Activated CD8-positive, alpha-beta T cell treated with anti-CD3 and anti-CD28 coated beads for 36 hours (primary cell): ENCODE data around the gene MCC. TPM values are rescaled to one million over a fixed set of nuclear protein-coding genes. Genes with fewer than 3 reads are reported as not detected.

Experiments used
- ATAC-seq: fragments of 200-7000 bp; cut with Tn5 transposase; one replicate; pipeline ENCODE4 v1.10.0; 2021; ENCODE audit warnings: mild to moderate bottlenecking, moderate library complexity
- CTCF ChIA-PET: fragments of 350-600 bp; sonication (Branson Sonifier 250); formaldehyde crosslinking; loops from one replicate; lab custom pipeline; 2021; ENCODE audit warnings: antibody characterized with exemption; lab: Charles Lee
- POLR2A ChIA-PET: fragments of 350-600 bp; sonication (Branson Sonifier 250); formaldehyde crosslinking; loops from one replicate; lab custom pipeline; 2021; ENCODE audit warnings: antibody characterized with exemption; lab: Charles Lee
- DNase-seq: peaks from one replicate; pipeline ENCODE4 v3.0.0-alpha.2; 2020
- H3K27ac Mint-ChIP-seq: one replicate; pipeline ENCODE4 v1.8.0; 2021; ENCODE audit warnings: mild to moderate bottlenecking, mixed read lengths
- H3K27me3 Mint-ChIP-seq: one replicate; pipeline ENCODE4 v1.8.0; 2021; ENCODE audit warnings: mixed read lengths
- H3K36me3 Mint-ChIP-seq: one replicate; pipeline ENCODE4 v1.8.0; 2021; ENCODE audit warnings: low read depth, mixed read lengths
- H3K4me1 Mint-ChIP-seq: one replicate; pipeline ENCODE4 v1.8.0; 2021; ENCODE audit warnings: low read depth, mixed read lengths
- H3K4me3 Mint-ChIP-seq: one replicate; pipeline ENCODE4 v1.8.0; 2021; ENCODE audit warnings: mild to moderate bottlenecking, moderate library complexity, mixed read lengths
- H3K9me3 Mint-ChIP-seq: one replicate; pipeline ENCODE4 v1.8.0; 2021; ENCODE audit warnings: mixed read lengths
- CTCF ChIP-seq: fragments of 200-600 bp; IDR thresholded peaks from one replicate; pipeline ENCODE4 v1.8.0; 2022; ENCODE audit warnings: antibody characterized with exemption, mild to moderate bottlenecking
- intact Hi-C: fragments of 100-400 bp; cut with micrococcal nuclease; formaldehyde crosslinking; loops from one replicate; pipeline ENCODE4 v1.10.0; 2022
- total RNA-seq, 2 experiments: library from RNA; stranded (reverse); gene quantifications; one replicate each; pipeline ENCODE4 v1.2.3, GENCODE V29; 2021

The MCC gene
- total RNA-seq, 2 experiments from 2014 or later, result 4.9 to 5.4 TPM

GRCh38 chr5:113397046-113397445 lies 91.2 kb downstream of the MCC start:
- no peak overlapping the region for H3K27ac Mint-ChIP-seq
- H3K4me1 Mint-ChIP-seq, result no peaks in the 10 kb centered on the region
- no peaks in the 10 kb centered on the region for H3K36me3 Mint-ChIP-seq
- intact Hi-C loops, result no loop called here
- POLR2A ChIA-PET, result no interaction called here
- CTCF ChIA-PET, result interaction anchor here (1.5 to 1.6 kb wide), 2 partner anchors 18 to 57 kb away, joined by 3 to 5 read pairs; no protein-coding TSS in a partner anchor
- no peaks in the 10 kb centered on the region for H3K27me3 Mint-ChIP-seq
- no peak overlapping the region for H3K4me3 Mint-ChIP-seq
- TF ChIP-seq CTCF, result no peak
- ATAC-seq (no peak), DNase-seq (no peak)
- no peaks in the 10 kb centered on the region for H3K9me3 Mint-ChIP-seq

- DNase-seq (no peak), ATAC-seq (no peak)
- TF ChIP-seq CTCF, result no peak
- Mint-ChIP-seq H3K27me3 (peaks cover 6% of the 10 kb centered on the region), H3K4me3 (no peak overlapping the region), H3K4me1 (no peaks in the 10 kb centered on the region), H3K9me3 (no peaks in the 10 kb centered on the region), H3K36me3 (no peaks in the 10 kb centered on the region), H3K27ac (no peak overlapping the region)
- intact Hi-C loops, result no loop called here
- ChIA-PET POLR2A (no interaction called here), CTCF (interaction anchor here (1.2 kb wide), 3 partner anchors 14 to 19 kb away, joined by 3 to 4 read pairs (median 3); no protein-coding TSS in a partner anchor)
Measured at GRCh38 chr5:113394658-113395057, 93.6 kb downstream of the MCC start.

GRCh38 chr5:113390224-113390623 lies 98.0 kb downstream of the MCC start:
- DNase-seq (no peak), ATAC-seq (no peak)
- no peaks in the 10 kb centered on the region for H3K9me3 Mint-ChIP-seq
- no peak overlapping the region for H3K4me3 Mint-ChIP-seq
- TF ChIP-seq CTCF, result no peak
- POLR2A ChIA-PET, result no interaction called here
- CTCF ChIA-PET, result interaction anchor here (1.6 kb wide), 1 partner anchor 9 kb away, joined by 3 read pairs; no protein-coding TSS in a partner anchor
- intact Hi-C loops, result no loop called here
- no peaks in the 10 kb centered on the region for H3K36me3 Mint-ChIP-seq
- H3K4me1 Mint-ChIP-seq, result no peaks in the 10 kb centered on the region
- H3K27me3 Mint-ChIP-seq, result peaks cover 22% of the 10 kb centered on the region
- H3K27ac Mint-ChIP-seq, result no peak overlapping the region

- Mint-ChIP-seq H3K4me3 (no peak overlapping the region), H3K4me1 (no peaks in the 10 kb centered on the region), H3K9me3 (no peaks in the 10 kb centered on the region), H3K27ac (no peak overlapping the region), H3K27me3 (peaks cover 25% of the 10 kb centered on the region), H3K36me3 (no peaks in the 10 kb centered on the region)
- no peak for DNase-seq
- intact Hi-C loops, result no loop called here
- ChIA-PET POLR2A (no interaction called here), CTCF (interaction anchor here (1.6 to 2.3 kb wide), 2 partner anchors 9 to 394 kb away, joined by 4 to 18 read pairs; no protein-coding TSS in a partner anchor)
- no peak for ATAC-seq
- TF ChIP-seq CTCF, result no peak
Measured at GRCh38 chr5:113389116-113389515, 99.1 kb downstream of the MCC start.

- H3K27ac Mint-ChIP-seq, result no peak overlapping the region
- no peak overlapping the region for H3K4me3 Mint-ChIP-seq
- ChIA-PET CTCF (interaction anchor here (1.6 to 2.3 kb wide), 2 partner anchors 8 to 392 kb away, joined by 4 to 18 read pairs; no protein-coding TSS in a partner anchor), POLR2A (no interaction called here)
- intact Hi-C loops, result no loop called here
- H3K36me3 Mint-ChIP-seq, result no peaks in the 10 kb centered on the region
- TF ChIP-seq CTCF, result no peak
- DNase-seq (no peak), ATAC-seq (no peak)
- no peaks in the 10 kb centered on the region for H3K9me3 Mint-ChIP-seq
- H3K4me1 Mint-ChIP-seq, result no peaks in the 10 kb centered on the region
- H3K27me3 Mint-ChIP-seq, result peaks cover 28% of the 10 kb centered on the region
Measured at GRCh38 chr5:113387844-113388243, 100.4 kb downstream of the MCC start.
